ENCODE measurements around the gene CYP27C1. TPM values are rescaled to one million over a fixed set of nuclear protein-coding genes. Genes with fewer than 3 reads are reported as not detected.

CYP27C1 gene
- total and polyA plus RNA-seq, 9 of the 15 experiments (the other 6 are each of a cell fraction or from before 2014, with no cell fraction given), result not detected

DNA sequence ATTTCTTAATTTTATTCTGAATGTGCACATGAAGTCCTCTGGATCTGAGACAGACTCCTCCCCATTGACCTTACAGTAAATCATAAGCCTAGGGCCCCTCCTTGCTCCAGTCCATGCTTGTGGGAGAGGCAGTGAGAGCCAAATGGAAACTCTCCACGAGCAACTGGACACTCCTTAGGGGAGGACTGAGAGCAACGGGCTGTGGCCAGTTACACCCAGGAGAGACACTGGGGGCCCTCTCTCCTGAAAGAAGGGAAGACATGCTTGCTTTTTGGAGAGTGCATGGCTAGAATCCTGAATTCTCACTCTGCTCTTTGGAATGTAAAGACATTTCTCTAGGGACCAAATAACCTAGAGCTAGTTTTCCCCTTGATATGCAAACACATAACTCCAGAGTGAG, 64.2 kb downstream of the CYP27C1 start (continued):
- TF ChIP-seq, protein P1, sequence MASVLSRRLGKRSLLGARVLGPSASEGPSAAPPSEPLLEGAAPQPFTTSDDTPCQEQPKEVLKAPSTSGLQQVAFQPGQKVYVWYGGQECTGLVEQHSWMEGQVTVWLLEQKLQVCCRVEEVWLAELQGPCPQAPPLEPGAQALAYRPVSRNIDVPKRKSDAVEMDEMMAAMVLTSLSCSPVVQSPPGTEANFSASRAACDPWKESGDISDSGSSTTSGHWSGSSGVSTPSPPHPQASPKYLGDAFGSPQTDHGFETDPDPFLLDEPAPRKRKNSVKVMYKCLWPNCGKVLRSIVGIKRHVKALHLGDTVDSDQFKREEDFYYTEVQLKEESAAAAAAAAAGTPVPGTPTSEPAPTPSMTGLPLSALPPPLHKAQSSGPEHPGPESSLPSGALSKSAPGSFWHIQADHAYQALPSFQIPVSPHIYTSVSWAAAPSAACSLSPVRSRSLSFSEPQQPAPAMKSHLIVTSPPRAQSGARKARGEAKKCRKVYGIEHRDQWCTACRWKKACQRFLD (CRISPR knock-in tag; IDR thresholded peaks at IDR 0.05), result no peak
- no peak for TF ChIP-seq MYC (IDR thresholded peaks at IDR 0.05; ENCODE audit: low read depth, low read length)
- TF ChIP-seq MYC (CRISPR knock-in tag; IDR thresholded peaks at IDR 0.05; ENCODE audit: borderline replicate concordance, low read depth), result no peak
- no peak for TF ChIP-seq STAG1 (CRISPR knock-in tag; IDR thresholded peaks at IDR 0.05; ENCODE audit: borderline replicate concordance)
- TF ChIP-seq STAT5B (CRISPR knock-in tag; IDR thresholded peaks at IDR 0.05), result no peak
- TF ChIP-seq SETDB1 (IDR thresholded peaks at IDR 0.05; ENCODE audit: low read length), result no peak
- no peak for TF ChIP-seq WHSC1 (IDR thresholded peaks at IDR 0.05; ENCODE audit: low read length)
- no peak for TF ChIP-seq MIER1 (IDR thresholded peaks at IDR 0.05; ENCODE audit: low read depth)

DNA sequence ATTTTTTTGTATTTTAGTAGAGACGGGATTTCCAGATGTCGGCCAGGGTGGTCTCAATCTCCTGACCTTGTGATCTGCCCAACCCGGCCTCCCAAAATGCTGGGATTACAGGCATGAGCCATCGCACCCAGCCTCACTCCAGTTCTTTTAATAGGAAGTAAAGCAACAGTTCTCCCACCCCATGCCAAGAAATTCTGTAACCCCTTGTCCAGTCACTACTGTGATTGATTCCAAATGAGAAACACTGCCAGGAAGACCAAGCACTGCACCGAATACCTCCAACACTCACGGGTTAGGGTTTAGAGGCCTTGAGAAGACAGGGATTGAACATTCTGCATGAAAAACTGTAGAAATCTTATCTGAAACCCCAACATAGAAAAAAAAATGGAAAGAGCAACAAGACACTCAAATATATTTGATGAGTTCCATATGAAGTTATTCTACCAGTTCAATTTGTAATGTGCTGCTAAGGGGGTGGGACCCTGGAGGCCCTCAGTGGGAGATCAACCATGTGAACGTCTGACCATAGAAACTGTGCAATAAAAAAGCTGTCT, 65.0 kb downstream of the CYP27C1 start:
- Histone ChIP-seq H3K79me2 (ENCODE audit: control insufficient read depth, insufficient read depth, low read length) (no peaks in the 10 kb centered on the region), H3K27ac (ENCODE audit: extremely low read depth, low read depth, low read length) (no peak overlapping the region), H3K4me3 (no peak overlapping the region), H3K4me1 (replicated peaks in 1 of 2; ENCODE audit: control insufficient read depth in 2 of 2, insufficient read depth in 2 of 2, low read length in 2 of 2) (no peaks in the 10 kb centered on the region), H2AFZ (ENCODE audit: low read depth, low read length) (no peak overlapping the region), H3K4me2 (ENCODE audit: insufficient read depth, low read length) (no peak overlapping the region), H3K27me3 (ENCODE audit: control insufficient read depth in 2 of 2, insufficient read depth in 2 of 2, low read length in 2 of 2) (peaks cover 2 to 38% of the 10 kb centered on the region in 2 experiments; a peak in 4 of 5 replicates), H3K9me3 (replicated peaks; ENCODE audit: control insufficient read depth, insufficient read depth, low read depth, low read length) (no peaks in the 10 kb centered on the region), H3K9ac (ENCODE audit: insufficient read depth in 1 of 2, low read depth in 2 of 2, low read length in 2 of 2) (no peak overlapping the region), H4K20me1 (replicated peaks; ENCODE audit: control insufficient read depth, insufficient read depth, low read length) (no peaks in the 10 kb centered on the region), H3K36me3 (ENCODE audit: control insufficient read depth, insufficient read depth, low read length) (no peaks in the 10 kb centered on the region), H3K9me1 (ENCODE audit: control insufficient read depth, insufficient read depth, low read length) (no peaks in the 10 kb centered on the region)
- ATAC-seq (no peak), DNase-seq (ENCODE audit: extremely low read depth in 1 of 4, low spot score in 3 of 4) (no peak), FAIRE-seq (no peak)
- ChIA-PET CTCF (ENCODE audit: low intra/inter-chr PET ratio) (no interaction called here), POLR2A (no interaction called here)
- in situ Hi-C loops (cut with MboI) (no loop called here), intact Hi-C loops (cut with micrococcal nuclease) (no loop called here)
- no TSS peak for BruUV-seq (replicated peaks)
- 0% methylated on average over 7 of the region's 7 CpGs for WGBS (ENCODE audit: insufficient coverage, low coverage, missing lambda C conversion rate)
- TF ChIP-seq, protein P2, sequence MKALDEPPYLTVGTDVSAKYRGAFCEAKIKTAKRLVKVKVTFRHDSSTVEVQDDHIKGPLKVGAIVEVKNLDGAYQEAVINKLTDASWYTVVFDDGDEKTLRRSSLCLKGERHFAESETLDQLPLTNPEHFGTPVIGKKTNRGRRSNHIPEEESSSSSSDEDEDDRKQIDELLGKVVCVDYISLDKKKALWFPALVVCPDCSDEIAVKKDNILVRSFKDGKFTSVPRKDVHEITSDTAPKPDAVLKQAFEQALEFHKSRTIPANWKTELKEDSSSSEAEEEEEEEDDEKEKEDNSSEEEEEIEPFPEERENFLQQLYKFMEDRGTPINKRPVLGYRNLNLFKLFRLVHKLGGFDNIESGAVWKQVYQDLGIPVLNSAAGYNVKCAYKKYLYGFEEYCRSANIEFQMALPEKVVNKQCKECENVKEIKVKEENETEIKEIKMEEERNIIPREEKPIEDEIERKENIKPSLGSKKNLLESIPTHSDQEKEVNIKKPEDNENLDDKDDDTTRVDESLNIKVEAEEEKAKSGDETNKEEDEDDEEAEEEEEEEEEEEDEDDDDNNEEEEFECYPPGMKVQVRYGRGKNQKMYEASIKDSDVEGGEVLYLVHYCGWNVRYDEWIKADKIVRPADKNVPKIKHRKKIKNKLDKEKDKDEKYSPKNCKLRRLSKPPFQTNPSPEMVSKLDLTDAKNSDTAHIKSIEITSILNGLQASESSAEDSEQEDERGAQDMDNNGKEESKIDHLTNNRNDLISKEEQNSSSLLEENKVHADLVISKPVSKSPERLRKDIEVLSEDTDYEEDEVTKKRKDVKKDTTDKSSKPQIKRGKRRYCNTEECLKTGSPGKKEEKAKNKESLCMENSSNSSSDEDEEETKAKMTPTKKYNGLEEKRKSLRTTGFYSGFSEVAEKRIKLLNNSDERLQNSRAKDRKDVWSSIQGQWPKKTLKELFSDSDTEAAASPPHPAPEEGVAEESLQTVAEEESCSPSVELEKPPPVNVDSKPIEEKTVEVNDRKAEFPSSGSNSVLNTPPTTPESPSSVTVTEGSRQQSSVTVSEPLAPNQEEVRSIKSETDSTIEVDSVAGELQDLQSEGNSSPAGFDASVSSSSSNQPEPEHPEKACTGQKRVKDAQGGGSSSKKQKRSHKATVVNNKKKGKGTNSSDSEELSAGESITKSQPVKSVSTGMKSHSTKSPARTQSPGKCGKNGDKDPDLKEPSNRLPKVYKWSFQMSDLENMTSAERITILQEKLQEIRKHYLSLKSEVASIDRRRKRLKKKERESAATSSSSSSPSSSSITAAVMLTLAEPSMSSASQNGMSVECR (CRISPR knock-in tag; IDR thresholded peaks at IDR 0.05), result no peak
- TF ChIP-seq EP400 (IDR thresholded peaks at IDR 0.05) (no peak), RFX7 (CRISPR knock-in tag; IDR thresholded peaks at IDR 0.05) (no peak), CREBBP (IDR thresholded peaks at IDR 0.05; ENCODE audit: low read depth, low read length) (no peak), SMAD2 (IDR thresholded peaks at IDR 0.05; ENCODE audit: low read depth, low read length) (no peak)
- TF ChIP-seq, protein P3, sequence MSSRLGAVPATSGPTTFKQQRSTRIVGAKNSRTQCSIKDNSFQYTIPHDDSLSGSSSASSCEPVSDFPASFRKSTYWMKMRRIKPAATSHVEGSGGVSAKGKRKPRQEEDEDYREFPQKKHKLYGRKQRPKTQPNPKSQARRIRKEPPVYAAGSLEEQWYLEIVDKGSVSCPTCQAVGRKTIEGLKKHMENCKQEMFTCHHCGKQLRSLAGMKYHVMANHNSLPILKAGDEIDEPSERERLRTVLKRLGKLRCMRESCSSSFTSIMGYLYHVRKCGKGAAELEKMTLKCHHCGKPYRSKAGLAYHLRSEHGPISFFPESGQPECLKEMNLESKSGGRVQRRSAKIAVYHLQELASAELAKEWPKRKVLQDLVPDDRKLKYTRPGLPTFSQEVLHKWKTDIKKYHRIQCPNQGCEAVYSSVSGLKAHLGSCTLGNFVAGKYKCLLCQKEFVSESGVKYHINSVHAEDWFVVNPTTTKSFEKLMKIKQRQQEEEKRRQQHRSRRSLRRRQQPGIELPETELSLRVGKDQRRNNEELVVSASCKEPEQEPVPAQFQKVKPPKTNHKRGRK (tag; IDR thresholded peaks at IDR 0.05), result no peak
